ENCODE data around the gene KNDC1. TPM values are rescaled to one million over a fixed set of nuclear protein-coding genes. Genes with fewer than 3 reads are reported as not detected.

Gene KNDC1
- total RNA-seq, 2 donors from 2014 or later, result 6.5 to 9.6 TPM

DNA sequence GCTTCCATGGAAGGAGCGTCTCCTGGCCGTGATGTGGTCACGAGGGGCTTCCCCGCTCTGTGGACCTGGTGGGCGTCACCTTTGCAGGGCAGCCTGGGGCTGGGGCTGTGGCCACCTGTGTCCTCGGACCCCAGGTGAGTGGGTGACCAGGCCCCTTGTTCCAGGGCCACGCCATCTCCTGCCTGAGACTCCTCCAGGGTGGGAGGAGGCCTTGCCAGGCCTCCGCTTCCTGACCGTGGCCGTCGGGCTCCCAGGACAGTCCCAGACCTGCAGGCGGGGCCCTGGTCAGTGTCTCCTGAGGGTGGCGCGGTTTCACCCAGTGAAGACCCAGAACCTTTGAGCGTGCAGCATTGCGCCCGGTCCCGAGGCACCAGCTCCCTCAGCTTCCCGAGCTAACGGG lies 49.6 kb downstream of the KNDC1 start:
- Histone ChIP-seq H3K4me1 (ENCODE audit: control insufficient read depth, insufficient read depth, low read length) (no peaks in the 10 kb centered on the region), H3K27ac (ENCODE audit: low read depth, low read length) (no peak overlapping the region), H3K9me3 (ENCODE audit: control insufficient read depth, low read length) (no peaks in the 10 kb centered on the region), H3K4me3 (ENCODE audit: low read length) (no peak overlapping the region), H3K27me3 (ENCODE audit: control insufficient read depth, insufficient read depth, low read length, poor library complexity, severe bottlenecking) (no peaks in the 10 kb centered on the region), H3K9ac (ENCODE audit: extremely low read depth, low read length, poor library complexity, severe bottlenecking) (no peak overlapping the region), H3K36me3 (ENCODE audit: control insufficient read depth, insufficient read depth, low read length) (no peaks in the 10 kb centered on the region)
- Mint-ChIP-seq H3K27me3 (ENCODE audit: insufficient read depth) (no peaks in the 10 kb centered on the region), H3K36me3 (ENCODE audit: low read depth) (no peaks in the 10 kb centered on the region), H3K27ac (no peak overlapping the region), H3K4me1 (no peaks in the 10 kb centered on the region), H3K4me3 (no peak overlapping the region), H3K9me3 (no peaks in the 10 kb centered on the region)
- 91 to 96% methylated on average over 17 to 20 of the region's 20 CpGs for WGBS, 2 experiments (ENCODE audit: insufficient coverage in 1 of 2, insufficient read length in 1 of 2)
- TF ChIP-seq, protein P1, sequence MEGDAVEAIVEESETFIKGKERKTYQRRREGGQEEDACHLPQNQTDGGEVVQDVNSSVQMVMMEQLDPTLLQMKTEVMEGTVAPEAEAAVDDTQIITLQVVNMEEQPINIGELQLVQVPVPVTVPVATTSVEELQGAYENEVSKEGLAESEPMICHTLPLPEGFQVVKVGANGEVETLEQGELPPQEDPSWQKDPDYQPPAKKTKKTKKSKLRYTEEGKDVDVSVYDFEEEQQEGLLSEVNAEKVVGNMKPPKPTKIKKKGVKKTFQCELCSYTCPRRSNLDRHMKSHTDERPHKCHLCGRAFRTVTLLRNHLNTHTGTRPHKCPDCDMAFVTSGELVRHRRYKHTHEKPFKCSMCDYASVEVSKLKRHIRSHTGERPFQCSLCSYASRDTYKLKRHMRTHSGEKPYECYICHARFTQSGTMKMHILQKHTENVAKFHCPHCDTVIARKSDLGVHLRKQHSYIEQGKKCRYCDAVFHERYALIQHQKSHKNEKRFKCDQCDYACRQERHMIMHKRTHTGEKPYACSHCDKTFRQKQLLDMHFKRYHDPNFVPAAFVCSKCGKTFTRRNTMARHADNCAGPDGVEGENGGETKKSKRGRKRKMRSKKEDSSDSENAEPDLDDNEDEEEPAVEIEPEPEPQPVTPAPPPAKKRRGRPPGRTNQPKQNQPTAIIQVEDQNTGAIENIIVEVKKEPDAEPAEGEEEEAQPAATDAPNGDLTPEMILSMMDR (conservative IDR thresholded peaks at IDR 0.05), result no peak
- no peak for DNase-seq

DNA sequence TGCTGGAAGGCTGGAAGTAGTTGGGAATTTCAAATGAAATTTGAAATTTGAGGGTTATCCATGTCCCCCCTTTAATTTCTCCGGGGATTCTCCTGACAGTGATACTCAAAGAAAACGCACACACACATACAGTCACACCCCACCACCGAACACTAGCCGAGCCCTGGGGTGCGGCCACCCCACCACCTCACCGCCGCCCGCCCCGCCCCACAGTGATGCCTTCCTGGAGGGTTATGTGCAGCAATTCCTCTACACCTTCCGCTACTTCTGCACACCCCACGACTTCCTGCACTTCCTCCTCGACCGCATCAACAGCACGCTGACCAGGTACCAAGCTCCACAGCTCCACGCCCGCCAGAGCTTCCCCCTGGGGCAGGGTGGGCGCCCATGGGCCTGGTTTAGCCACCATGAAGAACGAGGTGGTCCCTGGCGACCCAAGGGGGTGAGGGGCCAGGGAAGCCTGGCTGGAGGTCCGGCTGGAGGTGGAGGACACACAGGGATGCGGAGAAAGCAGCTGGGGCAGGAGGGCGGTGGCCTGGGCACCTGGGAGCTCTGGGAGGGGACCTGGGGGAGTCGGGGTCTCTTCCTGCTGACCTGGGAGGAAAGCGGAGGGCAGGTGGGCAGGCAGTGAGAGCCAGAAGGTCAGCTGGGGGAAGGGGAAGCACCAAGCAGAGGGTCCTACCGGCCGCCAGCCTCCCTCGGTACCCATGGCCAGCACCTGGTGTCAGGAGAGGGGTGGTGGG lies 50.5 kb downstream of the KNDC1 start:
- 91 to 100% methylated on average over 8 to 27 of the region's 27 CpGs for WGBS, 2 experiments (ENCODE audit: insufficient coverage in 1 of 2, insufficient read length in 1 of 2)
- Histone ChIP-seq H3K36me3 (ENCODE audit: control insufficient read depth, insufficient read depth, low read length) (no peaks in the 10 kb centered on the region), H3K27me3 (ENCODE audit: control insufficient read depth, insufficient read depth, low read length, poor library complexity, severe bottlenecking) (no peaks in the 10 kb centered on the region), H3K4me1 (ENCODE audit: control insufficient read depth, insufficient read depth, low read length) (no peaks in the 10 kb centered on the region), H3K27ac (ENCODE audit: low read depth, low read length) (no peak overlapping the region), H3K9ac (ENCODE audit: extremely low read depth, low read length, poor library complexity, severe bottlenecking) (no peak overlapping the region), H3K4me3 (ENCODE audit: low read length) (no peak overlapping the region), H3K9me3 (ENCODE audit: control insufficient read depth, low read length) (no peaks in the 10 kb centered on the region)
- H3K36me3 Mint-ChIP-seq (ENCODE audit: low read depth), result no peaks in the 10 kb centered on the region
- H3K27me3 Mint-ChIP-seq (ENCODE audit: insufficient read depth), result no peaks in the 10 kb centered on the region
- no peak overlapping the region for H3K27ac Mint-ChIP-seq
- no peak overlapping the region for H3K4me3 Mint-ChIP-seq
- H3K4me1 Mint-ChIP-seq, result no peaks in the 10 kb centered on the region
- DNase-seq, result no peak
- TF ChIP-seq, protein P1 (conservative IDR thresholded peaks at IDR 0.05), result no peak
- H3K9me3 Mint-ChIP-seq, result no peaks in the 10 kb centered on the region

GRCh38 chr10:133211141-133211830 lies 51.3 kb downstream of the KNDC1 start:
- Histone ChIP-seq H3K9me3 (ENCODE audit: control insufficient read depth, low read length) (no peaks in the 10 kb centered on the region), H3K36me3 (ENCODE audit: control insufficient read depth, insufficient read depth, low read length) (no peaks in the 10 kb centered on the region), H3K27me3 (ENCODE audit: control insufficient read depth, insufficient read depth, low read length, poor library complexity, severe bottlenecking) (no peaks in the 10 kb centered on the region), H3K9ac (ENCODE audit: extremely low read depth, low read length, poor library complexity, severe bottlenecking) (no peak overlapping the region), H3K4me1 (ENCODE audit: control insufficient read depth, insufficient read depth, low read length) (no peaks in the 10 kb centered on the region), H3K27ac (ENCODE audit: low read depth, low read length) (no peak overlapping the region), H3K4me3 (ENCODE audit: low read length) (no peak overlapping the region)
- H3K4me1 Mint-ChIP-seq, result no peaks in the 10 kb centered on the region
- no peak for DNase-seq
- no peak overlapping the region for H3K27ac Mint-ChIP-seq
- no peaks in the 10 kb centered on the region for H3K27me3 Mint-ChIP-seq (ENCODE audit: insufficient read depth)
- 90 to 93% methylated on average over 18 to 25 of the region's 25 CpGs for WGBS, 2 experiments (ENCODE audit: insufficient coverage in 1 of 2, insufficient read length in 1 of 2)
- H3K4me3 Mint-ChIP-seq, result no peak overlapping the region
- TF ChIP-seq, protein P1 (conservative IDR thresholded peaks at IDR 0.05), result no peak
- H3K36me3 Mint-ChIP-seq (ENCODE audit: low read depth), result no peaks in the 10 kb centered on the region
- H3K9me3 Mint-ChIP-seq, result no peaks in the 10 kb centered on the region
